ENCODE data around the gene GRIA1.
"Not testable (repeated sequence)": the region's sequence is repeated elsewhere in the genome, so short reads cannot be mapped to it uniquely, and the experiment has no call there.

GRIA1 gene

DNA sequence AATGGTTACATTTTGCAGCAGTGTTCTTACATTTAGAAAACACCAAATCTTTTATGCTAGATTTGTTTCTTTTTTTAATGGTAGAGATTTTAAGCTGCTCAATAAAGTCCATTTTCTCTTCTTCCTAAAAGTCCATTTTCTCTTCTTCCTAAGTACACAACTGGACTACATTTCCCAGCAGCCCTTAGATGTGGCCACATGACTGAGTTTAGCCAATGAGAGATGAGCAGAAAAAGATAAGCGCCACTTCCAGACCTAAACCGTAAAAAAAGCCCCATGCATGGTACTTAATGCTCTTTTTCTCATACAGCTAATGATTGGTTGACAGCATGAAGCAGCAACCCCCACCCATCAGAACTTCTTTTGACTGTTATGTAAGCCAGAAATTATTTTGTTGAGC is 341.5 kb downstream of the GRIA1 start:
- no peak for DNase-seq (ENCODE audit: low spot score)

DNA sequence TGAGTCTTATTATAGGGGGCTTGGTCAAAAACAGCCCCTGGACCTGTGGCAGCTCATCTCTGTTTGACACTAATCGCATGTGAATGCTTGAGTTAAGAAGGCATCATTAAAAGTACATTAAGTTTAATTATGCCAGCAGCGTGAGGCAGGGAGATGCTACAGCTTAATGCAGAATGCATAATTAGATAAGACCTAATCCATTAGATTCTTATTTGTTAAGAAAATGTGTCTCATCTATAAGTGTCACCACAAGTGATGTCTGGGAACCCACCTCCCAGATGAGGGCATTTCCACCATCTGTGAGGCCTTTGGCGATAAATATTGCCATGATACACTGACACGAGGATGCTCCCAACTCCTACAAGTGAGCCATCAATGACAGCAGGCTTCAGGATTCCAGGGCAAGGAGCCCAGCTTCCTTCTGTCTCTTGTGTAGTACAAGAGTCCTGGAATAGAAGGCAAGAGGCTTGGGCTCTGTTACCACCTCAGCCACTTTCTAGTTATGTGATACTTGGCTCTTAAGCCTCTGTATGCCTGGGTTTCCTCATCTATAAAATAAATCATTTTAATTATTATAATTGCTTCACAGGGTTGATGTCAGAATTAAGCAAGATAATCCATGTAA is 345.5 kb downstream of the GRIA1 start:
- no peak for DNase-seq (ENCODE audit: low spot score)

DNA sequence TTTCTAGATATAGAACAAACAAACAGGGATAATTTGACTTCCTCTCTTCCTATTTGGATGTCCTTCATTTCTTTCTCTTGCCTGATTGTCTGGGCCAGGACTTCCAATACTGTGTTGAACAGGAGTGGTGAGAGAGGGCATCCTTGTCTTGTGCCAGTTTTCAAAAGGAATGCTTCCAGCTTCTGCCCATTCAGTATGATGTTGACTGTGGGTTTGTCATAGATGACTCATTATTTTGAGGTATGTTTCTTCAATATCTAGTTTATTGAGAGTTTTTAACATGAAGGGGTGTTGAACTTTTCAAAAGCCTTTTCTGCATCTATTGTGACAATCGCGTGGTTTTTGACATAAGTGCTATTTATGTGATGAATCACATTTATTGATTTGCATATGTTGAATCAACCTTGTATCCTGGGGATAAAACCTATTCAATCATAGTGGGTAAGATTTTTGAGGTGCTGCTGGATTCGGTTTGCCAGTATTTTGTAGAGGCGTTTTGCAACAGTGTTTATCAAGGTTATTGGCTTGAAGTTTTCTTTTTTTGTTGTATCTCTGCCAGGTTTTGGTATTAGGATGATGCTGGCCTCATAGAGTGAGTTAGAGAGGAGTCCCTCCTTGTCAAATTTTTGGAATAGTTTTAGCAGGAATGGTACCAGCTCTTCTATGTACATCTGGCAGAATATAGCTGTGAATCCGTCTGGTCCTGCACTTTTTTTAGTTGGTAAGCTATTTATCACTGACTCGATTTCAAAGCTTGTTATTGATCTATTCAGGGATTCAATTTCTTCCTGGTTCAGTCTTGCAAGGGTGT is 359.0 kb downstream of the GRIA1 start:
- not testable (repeated sequence) for DNase-seq (ENCODE audit: low spot score)

- DNase-seq (ENCODE audit: low spot score): no peak
These were observed 369.9 kb downstream of the GRIA1 start for GRCh38 chr5:153860195-153860886.

GRCh38 chr5:153862906-153863305 is 372.4 kb downstream of the GRIA1 start:
- DNase-seq (ENCODE audit: low spot score): not testable (repeated sequence)

Measured in globus pallidus (tissue), 1 donor.